Immature natural killer cell (primary cell): ENCODE measurements around the gene COQ2. TPM values are rescaled to one million over a fixed set of nuclear protein-coding genes. Genes with fewer than 3 reads are reported as not detected.
"Not testable (repeated sequence)": the region's sequence is repeated elsewhere in the genome, so short reads cannot be mapped to it uniquely, and the experiment has no call there.

Source experiments
- DNase-seq, 3 donors: peaks; one replicate each; pipeline ENCODE4 v3.0.0; 2022; ENCODE audit warnings: mixed read lengths in 1 of 3
- H3K27ac Mint-ChIP-seq, 6 donors: one replicate each; pipeline ENCODE4 v1.8.0; 2020; ENCODE audit warnings: mixed read lengths in 6 of 6, mild to moderate bottlenecking in 5 of 6, inconsistent platforms in 4 of 6, moderate library complexity in 3 of 6
- H3K27me3 Mint-ChIP-seq, 3 donors: one replicate each; pipeline ENCODE4 v1.8.0; 2020 to 2021; ENCODE audit warnings: low read depth in 3 of 3, mild to moderate bottlenecking in 3 of 3, mixed read lengths in 3 of 3, moderate library complexity in 3 of 3, inconsistent platforms in 1 of 3
- H3K36me3 Mint-ChIP-seq, 3 donors: one replicate each; pipeline ENCODE4 v1.8.0; 2020; ENCODE audit warnings: mixed read lengths in 3 of 3, inconsistent platforms in 2 of 3, mild to moderate bottlenecking in 2 of 3
- H3K4me1 Mint-ChIP-seq, 2 donors: one replicate each; pipeline ENCODE4 v1.8.0; 2020; ENCODE audit warnings: inconsistent platforms in 2 of 2, mild to moderate bottlenecking in 2 of 2, mixed read lengths in 2 of 2, moderate library complexity in 1 of 2
- H3K4me3 Mint-ChIP-seq, 5 donors: one replicate each; pipeline ENCODE4 v1.8.0; 2020; ENCODE audit warnings: mild to moderate bottlenecking in 5 of 5, mixed read lengths in 5 of 5, inconsistent platforms in 3 of 5, moderate library complexity in 3 of 5
- H3K9me3 Mint-ChIP-seq, 6 donors: one replicate each; pipeline ENCODE4 v1.8.0; 2020; ENCODE audit warnings: mild to moderate bottlenecking in 6 of 6, mixed read lengths in 6 of 6, inconsistent platforms in 4 of 6, moderate library complexity in 3 of 6
- polyA plus RNA-seq, 3 donors: library from polyadenylated mRNA; unstranded; fragments of 300-500 nt; fragmentation: Illumina TruSeq; gene quantifications; one replicate each; pipeline ENCODE4 v1.2.3, GENCODE V29; 2021

Gene COQ2
- polyA plus RNA-seq, 3 donors from 2014 or later: 5.8 to 7.8 (median 7.5) TPM

GRCh38 chr4:83308672-83309071 lies 24.1 kb upstream of the COQ2 start:
- no peak overlapping the region for H3K27ac Mint-ChIP-seq
- H3K4me1 Mint-ChIP-seq: no peaks in the 10 kb centered on the region
- DNase-seq: no peak
- H3K4me3 Mint-ChIP-seq: no peak overlapping the region
- H3K36me3 Mint-ChIP-seq: peaks cover 4 to 8% (median 7%) of the 10 kb centered on the region in 3 donors
- no peaks in the 10 kb centered on the region for H3K9me3 Mint-ChIP-seq
- peaks cover 0 to 3% (median 0%) of the 10 kb centered on the region in 3 donors for H3K27me3 Mint-ChIP-seq

DNA sequence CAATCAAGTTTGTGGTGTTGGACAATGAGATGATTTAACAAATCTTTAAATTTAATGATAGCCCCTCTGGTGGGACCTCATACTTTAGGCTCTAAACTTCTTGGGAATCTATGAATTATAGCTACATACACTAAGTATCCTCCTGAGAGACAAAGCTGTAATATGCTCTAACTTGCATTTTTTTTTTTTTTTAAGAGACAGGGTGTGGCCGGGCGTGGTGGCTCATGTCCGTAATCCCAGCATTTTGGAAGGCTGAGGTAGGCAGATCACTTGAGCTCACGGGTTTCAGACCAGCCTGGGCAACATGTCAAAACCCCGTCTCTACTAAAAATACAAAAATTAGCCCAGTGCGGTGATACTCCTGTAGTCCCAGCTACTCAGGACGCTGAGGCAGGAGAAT lies 23.3 kb upstream of the COQ2 start:
- Mint-ChIP-seq H3K4me3 (no peak overlapping the region), H3K4me1 (no peaks in the 10 kb centered on the region), H3K27ac (no peak overlapping the region), H3K27me3 (peaks cover 0 to 3% (median 0%) of the 10 kb centered on the region in 3 donors), H3K9me3 (no peaks in the 10 kb centered on the region), H3K36me3 (peaks cover 4 to 8% (median 7%) of the 10 kb centered on the region in 3 donors)
- DNase-seq: no peak

GRCh38 chr4:83305187-83305586 lies 20.6 kb upstream of the COQ2 start:
- no peak for DNase-seq
- Mint-ChIP-seq H3K27ac (no peak overlapping the region), H3K36me3 (peaks cover 0 to 13% (median 3%) of the 10 kb centered on the region in 3 donors), H3K4me3 (no peak overlapping the region), H3K27me3 (no peaks in the 10 kb centered on the region), H3K4me1 (no peaks in the 10 kb centered on the region), H3K9me3 (no peaks in the 10 kb centered on the region)

GRCh38 chr4:83297548-83298260 lies 13.1 kb upstream of the COQ2 start:
- Mint-ChIP-seq H3K36me3 (peaks cover 0 to 5% (median 0%) of the 10 kb centered on the region in 3 donors), H3K9me3 (no peaks in the 10 kb centered on the region), H3K4me3 (peak overlapping the region; percentile 15 to 70 (median 53)), H3K27ac (peak overlapping the region; percentile 34 to 73 (median 58)), H3K27me3 (no peaks in the 10 kb centered on the region), H3K4me1 (peaks cover 18 to 28% of the 10 kb centered on the region in 2 donors)
- peak in 2 of 3 donors; percentile 9 to 11 for DNase-seq

DNA sequence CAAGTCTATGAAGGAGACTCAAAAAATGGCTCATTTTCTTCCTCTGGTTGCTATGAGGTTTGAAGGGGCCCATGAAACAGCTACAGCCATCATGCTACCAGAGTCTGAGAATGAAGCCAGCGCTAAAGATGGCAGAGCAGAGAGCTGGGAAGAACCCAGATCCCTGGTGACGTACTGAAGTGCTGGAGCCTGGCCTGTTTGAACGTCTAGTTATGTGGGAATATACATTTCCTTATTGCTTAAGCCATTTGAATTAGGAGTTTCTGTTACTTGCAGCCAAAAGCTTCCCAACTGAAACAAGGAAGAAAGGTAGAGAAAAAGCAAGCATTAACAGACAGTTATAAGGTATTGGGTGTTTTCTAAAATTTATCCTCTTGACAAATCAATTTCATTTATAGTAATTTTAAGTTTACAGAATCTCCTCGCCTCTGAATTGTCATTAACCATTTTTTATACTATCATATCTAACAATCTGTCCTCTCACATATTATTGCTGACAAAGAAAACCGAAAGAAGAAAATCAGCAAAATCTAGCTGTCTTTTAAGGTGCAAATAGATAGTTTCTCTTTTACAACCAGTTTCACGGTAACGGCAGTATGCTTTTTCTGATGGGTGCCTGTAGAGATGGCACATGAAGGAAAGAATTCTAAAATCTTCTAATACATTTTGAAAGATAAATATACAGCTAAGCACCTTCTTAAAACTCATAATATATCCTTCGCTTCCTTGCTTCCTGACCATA lies 8.9 kb upstream of the COQ2 start:
- Mint-ChIP-seq H3K36me3 (no peaks in the 10 kb centered on the region), H3K27me3 (no peaks in the 10 kb centered on the region), H3K4me1 (peaks cover 16 to 23% of the 10 kb centered on the region in 2 donors), H3K9me3 (no peaks in the 10 kb centered on the region), H3K4me3 (peak overlapping the region in 2 of 5 donors; percentile 1 to 36), H3K27ac (peak overlapping the region in 3 of 6 donors; percentile 20 to 61 (median 56))
- no peak for DNase-seq

- DNase-seq, H3K36me3 Mint-ChIP-seq, H3K9me3 Mint-ChIP-seq, H3K27ac Mint-ChIP-seq, H3K27me3 Mint-ChIP-seq, H3K4me3 Mint-ChIP-seq, H3K4me1 Mint-ChIP-seq: not testable (repeated sequence)
These were observed 5.6 kb upstream of the COQ2 start for GRCh38 chr4:83290059-83290774.

- not testable (repeated sequence) for H3K27ac Mint-ChIP-seq
These were observed 3.8 kb upstream of the COQ2 start for GRCh38 chr4:83288381-83288780.

GRCh38 chr4:83285055-83285407 lies 433 bp upstream of the COQ2 start:
- Mint-ChIP-seq H3K9me3 (no peaks in the 10 kb centered on the region), H3K4me3 (peak overlapping the region; percentile 94 to 99 (median 97)), H3K36me3 (no peaks in the 10 kb centered on the region), H3K4me1 (peaks cover 32 to 42% of the 10 kb centered on the region in 2 donors), H3K27ac (peak overlapping the region; percentile 96 to 99 (median 98)), H3K27me3 (peaks cover 5 to 10% (median 7%) of the 10 kb centered on the region in 3 donors)
- DNase-seq: peak in 2 of 3 donors; percentile 53 to 59

More at GRCh38 chr4:83288381-83288780, 3.8 kb upstream of the COQ2 start:
- peaks cover 19 to 21% of the 10 kb centered on the region in 2 donors for H3K4me1 Mint-ChIP-seq
- H3K36me3 Mint-ChIP-seq, H3K27me3 Mint-ChIP-seq, DNase-seq, H3K4me3 Mint-ChIP-seq, H3K9me3 Mint-ChIP-seq: not testable (repeated sequence)

DNA sequence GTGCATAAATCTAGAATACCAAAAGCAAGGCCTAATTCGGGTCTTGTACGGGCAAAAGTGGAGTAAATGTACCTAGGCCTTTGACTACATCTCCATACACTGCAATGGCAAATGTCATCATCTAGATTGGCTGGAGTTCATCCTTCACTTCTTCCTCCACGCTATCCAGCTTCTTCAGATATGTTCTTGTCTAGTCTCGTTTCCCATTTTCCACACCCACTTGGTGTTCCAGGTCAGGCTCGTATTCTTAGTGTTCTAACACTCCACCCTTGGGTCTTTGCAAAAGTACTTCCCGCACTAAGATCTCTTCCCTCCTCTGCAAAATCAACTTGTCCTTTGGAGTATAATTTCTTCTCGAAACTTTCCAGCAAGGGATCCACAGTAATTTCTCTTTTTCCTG lies 1.4 kb downstream of the COQ2 start:
- H3K4me3 Mint-ChIP-seq: peak overlapping the region; percentile 87 to 96 (median 89)
- H3K27ac Mint-ChIP-seq: peak overlapping the region in 5 of 6 donors; percentile 22 to 99 (median 81)
- peaks cover 5 to 11% (median 7%) of the 10 kb centered on the region in 3 donors for H3K27me3 Mint-ChIP-seq
- H3K4me1 Mint-ChIP-seq: peaks cover 32 to 42% of the 10 kb centered on the region in 2 donors
- H3K36me3 Mint-ChIP-seq: peaks cover 0 to 6% (median 0%) of the 10 kb centered on the region in 3 donors
- no peaks in the 10 kb centered on the region for H3K9me3 Mint-ChIP-seq
- no peak for DNase-seq

DNA sequence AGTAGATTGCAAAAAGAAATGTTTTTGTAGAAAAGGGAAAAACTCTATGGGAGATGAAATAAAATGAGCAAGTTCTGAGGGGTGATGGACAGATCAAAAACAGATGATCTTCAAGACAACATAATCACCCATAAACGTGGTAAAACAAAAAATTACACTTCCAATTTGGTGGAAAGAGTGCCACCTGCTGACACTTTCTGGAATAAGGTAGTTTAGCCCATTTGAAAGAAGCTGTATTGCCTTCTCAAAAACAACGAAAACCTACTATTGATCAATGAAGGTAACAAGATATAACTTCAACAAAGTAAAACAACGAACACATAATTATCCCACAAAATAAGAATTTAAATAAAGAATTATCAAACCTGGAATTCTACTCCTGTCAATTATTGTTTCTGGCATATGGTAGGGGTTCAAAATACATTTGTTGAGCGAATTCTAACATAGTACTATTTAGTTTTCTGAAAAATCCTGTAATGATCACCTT lies 2.5 kb downstream of the COQ2 start:
- Mint-ChIP-seq H3K27me3 (peaks cover 5 to 10% (median 7%) of the 10 kb centered on the region in 3 donors), H3K27ac (peak overlapping the region in 3 of 6 donors; percentile 51 to 57 (median 53)), H3K9me3 (no peaks in the 10 kb centered on the region), H3K4me1 (peaks cover 32 to 42% of the 10 kb centered on the region in 2 donors), H3K4me3 (peak overlapping the region in 3 of 5 donors; percentile 31 to 44 (median 39)), H3K36me3 (peaks cover 0 to 8% (median 3%) of the 10 kb centered on the region in 3 donors)
- peak; percentile 55 to 67 (median 59) for DNase-seq

DNA sequence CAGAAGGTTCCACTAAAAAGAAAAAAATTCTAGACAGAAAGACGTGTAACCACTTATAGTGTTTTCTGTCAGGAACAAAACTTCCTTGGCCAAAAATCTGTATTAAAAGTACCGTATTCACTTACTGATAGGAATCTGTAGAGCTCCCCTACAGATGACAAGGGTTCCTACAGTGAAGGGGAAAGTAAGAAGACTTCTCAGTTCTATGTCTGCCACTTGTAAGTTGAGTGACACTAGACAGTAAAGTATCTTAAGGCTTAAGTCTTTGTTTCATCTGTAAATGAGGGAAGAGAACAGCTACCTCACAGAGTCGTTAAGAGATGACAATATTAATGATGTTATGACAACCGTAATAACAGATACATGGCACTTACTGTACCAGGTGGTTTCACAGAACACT lies 3.3 kb downstream of the COQ2 start:
- Mint-ChIP-seq H3K4me3 (peak overlapping the region in 1 of 5 donors; percentile 25), H3K4me1 (peaks cover 35 to 47% of the 10 kb centered on the region in 2 donors), H3K9me3 (no peaks in the 10 kb centered on the region), H3K27ac (no peak overlapping the region), H3K27me3 (peaks cover 3 to 10% (median 7%) of the 10 kb centered on the region in 3 donors), H3K36me3 (peaks cover 0 to 12% (median 3%) of the 10 kb centered on the region in 3 donors)
- DNase-seq: no peak

GRCh38 chr4:83276299-83277040 lies 8.1 kb downstream of the COQ2 start:
- H3K27ac Mint-ChIP-seq: peak overlapping the region in 2 of 6 donors; percentile 37 to 55
- H3K9me3 Mint-ChIP-seq: no peaks in the 10 kb centered on the region
- peaks cover 0 to 1% (median 0%) of the 10 kb centered on the region in 3 donors for H3K27me3 Mint-ChIP-seq
- peaks cover 6 to 12% of the 10 kb centered on the region in 2 donors for H3K4me1 Mint-ChIP-seq
- H3K36me3 Mint-ChIP-seq: peaks cover 3 to 40% (median 27%) of the 10 kb centered on the region in 3 donors
- H3K4me3 Mint-ChIP-seq: no peak overlapping the region
- no peak for DNase-seq

- not testable (repeated sequence) for DNase-seq, H3K4me1 Mint-ChIP-seq, H3K27ac Mint-ChIP-seq, H3K9me3 Mint-ChIP-seq, H3K27me3 Mint-ChIP-seq, H3K4me3 Mint-ChIP-seq
- peaks cover 9 to 49% (median 32%) of the 10 kb centered on the region in 3 donors for H3K36me3 Mint-ChIP-seq
These were observed 10.7 kb downstream of the COQ2 start for GRCh38 chr4:83273926-83274325.
